Medulla oblongata (tissue), 1 donor: ENCODE data around the gene ERG.

Experiments
- DNase-seq: peaks from one replicate; pipeline ENCODE4 v3.0.0-alpha.2; 2015; ENCODE audit errors: extremely low spot score

Gene ERG, protein sequence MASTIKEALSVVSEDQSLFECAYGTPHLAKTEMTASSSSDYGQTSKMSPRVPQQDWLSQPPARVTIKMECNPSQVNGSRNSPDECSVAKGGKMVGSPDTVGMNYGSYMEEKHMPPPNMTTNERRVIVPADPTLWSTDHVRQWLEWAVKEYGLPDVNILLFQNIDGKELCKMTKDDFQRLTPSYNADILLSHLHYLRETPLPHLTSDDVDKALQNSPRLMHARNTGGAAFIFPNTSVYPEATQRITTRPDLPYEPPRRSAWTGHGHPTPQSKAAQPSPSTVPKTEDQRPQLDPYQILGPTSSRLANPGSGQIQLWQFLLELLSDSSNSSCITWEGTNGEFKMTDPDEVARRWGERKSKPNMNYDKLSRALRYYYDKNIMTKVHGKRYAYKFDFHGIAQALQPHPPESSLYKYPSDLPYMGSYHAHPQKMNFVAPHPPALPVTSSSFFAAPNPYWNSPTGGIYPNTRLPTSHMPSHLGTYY

DNA sequence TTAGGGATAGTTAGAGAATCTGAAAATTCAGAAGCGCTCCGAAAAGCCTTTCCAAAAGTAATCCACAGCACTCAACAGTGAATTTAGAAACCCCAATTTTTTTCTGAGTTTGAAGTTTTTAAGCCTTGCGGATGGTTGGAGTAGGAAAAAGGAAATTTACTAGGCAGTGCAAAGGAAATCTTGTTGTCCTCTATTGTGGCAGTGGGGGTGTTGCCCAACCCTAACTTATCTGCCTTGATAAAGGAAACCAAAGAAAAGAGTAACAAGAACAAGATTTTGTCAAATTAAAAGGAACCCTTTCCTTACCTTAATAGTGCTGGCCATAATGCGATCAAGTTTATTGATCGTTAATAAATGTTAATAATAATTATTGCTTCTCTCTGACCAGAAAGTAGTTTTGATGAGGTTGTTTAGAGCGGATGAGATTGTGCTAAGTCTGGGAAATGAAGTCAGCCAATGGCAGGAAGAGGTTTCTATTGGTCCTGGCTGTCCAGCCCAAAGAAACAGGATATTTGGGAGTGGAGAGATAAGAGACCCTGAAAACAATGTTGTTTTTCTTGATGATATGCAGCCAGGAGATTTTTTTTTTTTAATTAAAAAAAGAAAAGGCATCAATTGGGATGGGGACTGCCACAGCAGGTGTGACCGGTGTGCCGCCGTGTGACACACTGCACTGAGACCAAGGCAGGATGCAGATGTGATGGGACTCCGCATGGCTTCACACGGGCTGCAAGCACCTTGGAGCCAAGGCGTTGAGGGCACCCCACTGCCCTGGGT, at the start of gene ERG:
TSS of gene ERG (minus strand) at position 421 of the 777 bp plus-strand sequence. CDS start at position 324, 97 bp downstream.
- no peak for DNase-seq

DNA sequence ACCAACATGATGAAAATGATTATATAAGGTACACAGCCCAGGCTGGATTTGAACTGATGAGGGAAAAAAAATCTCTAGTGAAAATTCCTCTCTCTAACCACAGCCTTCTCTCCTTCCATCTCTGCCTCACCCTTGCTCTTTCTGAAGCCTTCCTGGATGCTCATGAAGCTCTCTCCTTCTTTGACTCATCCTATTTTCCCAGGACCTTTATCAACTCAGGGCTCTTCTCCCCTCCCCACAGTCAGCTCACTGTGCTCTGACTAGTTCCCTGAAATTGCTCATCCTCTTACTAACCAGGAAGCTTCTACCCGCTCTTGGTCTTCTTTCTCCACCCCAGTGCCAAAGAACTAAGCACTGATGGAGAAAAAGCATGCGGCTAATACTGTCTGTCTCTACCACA, 46.4 kb upstream of the ERG start:
- DNase-seq = no peak

DNA sequence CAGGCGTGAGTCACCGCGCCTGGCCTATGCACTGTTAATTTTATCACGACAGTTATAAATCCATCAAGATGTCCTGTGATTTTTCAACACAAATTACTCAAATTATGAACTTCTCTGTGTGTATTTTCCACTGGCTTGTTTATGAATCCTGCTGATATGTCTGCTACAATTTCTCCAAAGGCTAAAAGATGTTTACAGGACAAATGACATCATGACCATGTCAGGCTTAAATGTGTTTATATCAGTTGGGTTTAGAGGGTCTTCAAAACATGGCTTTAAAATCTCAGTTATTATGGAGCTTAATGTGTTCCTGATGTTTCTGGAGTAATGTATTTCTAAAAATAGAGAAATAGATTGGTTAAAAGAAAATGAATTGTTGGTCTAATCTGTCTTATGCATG, 44.0 kb upstream of the ERG start:
- DNase-seq = no peak

DNA sequence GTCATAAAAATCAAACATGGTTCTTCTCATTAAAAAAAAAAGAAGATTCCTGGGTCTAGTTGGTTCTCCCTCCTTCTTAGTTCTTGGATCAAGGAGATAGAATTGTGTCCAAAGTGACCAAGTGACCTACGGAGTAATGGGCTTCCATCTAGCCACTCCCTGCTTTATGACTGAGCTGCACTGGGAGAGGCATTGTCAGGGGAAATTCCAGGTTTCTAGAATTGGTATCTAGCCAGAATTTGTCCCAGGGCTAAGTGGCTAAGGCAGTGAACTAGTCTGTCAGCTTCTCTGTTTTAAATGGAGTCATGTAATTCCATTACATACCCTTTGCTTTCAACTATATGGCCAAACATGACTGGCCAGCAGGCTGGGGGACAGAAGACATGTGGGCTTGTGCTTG, 40.1 kb upstream of the ERG start:
- DNase-seq = no peak

DNA sequence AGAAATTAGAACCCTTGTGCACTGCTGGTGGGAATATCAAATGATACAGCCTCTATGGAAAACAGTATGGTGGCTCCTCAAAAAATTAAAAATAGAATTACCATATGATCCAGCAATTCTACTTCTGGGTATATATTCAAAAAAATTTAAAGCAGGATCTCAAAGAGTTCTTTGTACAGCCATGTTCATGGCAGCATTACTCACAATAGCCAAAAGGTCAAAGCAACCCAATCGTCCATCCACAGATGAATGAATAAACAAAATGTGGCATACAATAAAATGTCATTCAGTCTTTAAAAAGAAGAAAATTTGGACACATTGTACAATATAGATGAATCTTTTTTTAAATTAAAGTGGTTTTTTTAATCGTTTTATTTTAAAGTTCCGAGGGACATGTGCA, 36.3 kb upstream of the ERG start:
- DNase-seq = no peak

DNA sequence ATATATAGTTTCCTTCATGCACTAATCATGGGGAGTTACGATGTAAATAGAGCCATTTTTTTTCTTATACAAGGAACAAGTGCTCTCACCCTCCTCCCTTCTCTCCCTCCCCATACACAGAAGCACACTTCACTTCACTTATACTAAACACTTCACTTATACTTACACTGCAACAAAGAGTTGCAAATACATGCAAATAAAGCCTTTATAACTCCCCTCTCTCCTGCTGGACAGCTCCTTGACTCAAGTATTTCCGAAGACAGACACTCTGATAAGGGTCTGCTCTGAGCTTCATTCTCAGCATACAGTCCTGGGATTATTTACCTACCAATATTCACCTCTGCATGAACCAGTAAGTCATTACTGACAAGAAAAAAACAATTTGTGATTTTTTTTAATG, 35.6 kb upstream of the ERG start:
- DNase-seq = no peak

DNA sequence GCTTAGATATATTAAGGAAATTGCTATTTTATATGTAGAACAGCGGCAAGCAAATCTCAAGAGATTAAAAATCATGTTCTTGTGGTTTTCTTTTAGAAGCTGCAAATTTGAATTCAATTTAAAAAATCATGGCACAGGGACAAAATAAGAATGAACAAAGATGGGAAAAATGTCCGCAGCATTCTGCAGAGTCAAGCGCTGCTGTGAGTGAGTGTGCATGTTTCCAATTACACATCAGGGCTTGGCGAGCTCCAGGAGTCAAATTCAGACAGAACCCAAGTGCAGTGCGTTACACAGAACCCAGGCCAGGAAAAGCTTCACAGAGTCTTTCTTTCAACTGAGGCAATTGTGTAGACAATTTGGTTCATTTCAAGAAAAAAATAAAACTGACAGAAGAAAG, 33.3 kb upstream of the ERG start:
- no peak for DNase-seq

DNA sequence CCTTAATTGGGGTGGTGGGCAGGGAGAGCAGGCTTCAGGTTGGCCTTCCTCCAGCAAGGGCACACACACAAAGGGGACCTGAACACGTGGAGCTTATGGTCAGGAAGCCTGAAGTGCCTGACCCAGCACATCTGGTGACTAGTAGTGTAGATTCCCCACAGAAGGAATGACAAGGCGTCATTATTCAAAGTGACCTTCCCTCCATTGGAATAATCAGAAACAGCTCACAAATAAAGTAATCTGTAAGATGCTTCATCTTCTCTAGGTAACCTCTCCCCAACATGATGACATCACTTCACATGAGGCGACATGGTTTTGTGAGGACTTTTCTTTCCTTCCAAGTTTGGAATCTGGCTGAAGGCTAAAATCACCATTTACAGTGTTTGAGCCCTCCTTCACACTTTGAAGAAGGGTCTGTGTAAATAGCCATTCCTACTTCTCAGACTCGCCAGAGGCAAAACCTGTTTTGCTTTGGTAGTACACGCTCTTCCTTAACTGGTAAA, 32.8 kb upstream of the ERG start:
- no peak for DNase-seq

DNA sequence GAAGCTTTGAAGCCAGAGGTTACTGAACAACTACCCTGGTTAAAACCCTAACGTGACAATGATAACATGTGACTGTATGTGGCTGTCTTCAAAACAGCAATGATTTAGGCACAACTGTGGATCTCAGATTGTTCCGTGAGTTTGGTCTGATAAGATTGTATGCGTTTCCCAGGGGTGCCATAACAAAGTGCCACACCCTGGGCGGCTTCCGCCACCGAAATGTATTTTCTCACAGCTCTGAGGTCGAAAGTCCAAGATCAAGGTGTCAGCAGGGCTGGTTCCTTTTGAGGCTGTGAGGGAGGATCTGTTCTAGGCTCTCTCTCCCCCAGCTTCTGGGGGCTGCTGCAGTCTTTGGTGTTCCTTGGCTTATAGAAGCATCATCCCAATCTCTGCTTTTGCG, 29.5 kb upstream of the ERG start:
- DNase-seq = no peak

DNA sequence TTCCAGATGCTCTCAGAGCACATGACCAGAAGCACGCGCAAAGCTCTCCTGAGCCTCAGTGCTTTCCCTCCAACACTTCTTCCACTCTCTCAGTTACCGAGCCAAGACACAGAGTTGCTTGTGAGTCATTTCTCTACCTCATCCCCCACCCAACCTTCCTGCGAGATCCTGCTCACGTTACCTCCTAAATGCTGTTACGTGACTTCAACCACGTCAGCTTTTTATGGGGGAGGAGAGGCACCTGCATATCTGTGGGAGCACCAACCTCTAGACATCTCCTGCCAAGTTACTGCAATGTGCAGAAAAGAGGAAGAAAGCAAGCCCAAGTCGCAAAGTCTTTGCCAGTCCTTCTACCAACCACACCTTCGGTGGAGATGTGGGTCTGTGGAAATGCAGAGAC, 27.2 kb upstream of the ERG start:
- no peak for DNase-seq

DNA sequence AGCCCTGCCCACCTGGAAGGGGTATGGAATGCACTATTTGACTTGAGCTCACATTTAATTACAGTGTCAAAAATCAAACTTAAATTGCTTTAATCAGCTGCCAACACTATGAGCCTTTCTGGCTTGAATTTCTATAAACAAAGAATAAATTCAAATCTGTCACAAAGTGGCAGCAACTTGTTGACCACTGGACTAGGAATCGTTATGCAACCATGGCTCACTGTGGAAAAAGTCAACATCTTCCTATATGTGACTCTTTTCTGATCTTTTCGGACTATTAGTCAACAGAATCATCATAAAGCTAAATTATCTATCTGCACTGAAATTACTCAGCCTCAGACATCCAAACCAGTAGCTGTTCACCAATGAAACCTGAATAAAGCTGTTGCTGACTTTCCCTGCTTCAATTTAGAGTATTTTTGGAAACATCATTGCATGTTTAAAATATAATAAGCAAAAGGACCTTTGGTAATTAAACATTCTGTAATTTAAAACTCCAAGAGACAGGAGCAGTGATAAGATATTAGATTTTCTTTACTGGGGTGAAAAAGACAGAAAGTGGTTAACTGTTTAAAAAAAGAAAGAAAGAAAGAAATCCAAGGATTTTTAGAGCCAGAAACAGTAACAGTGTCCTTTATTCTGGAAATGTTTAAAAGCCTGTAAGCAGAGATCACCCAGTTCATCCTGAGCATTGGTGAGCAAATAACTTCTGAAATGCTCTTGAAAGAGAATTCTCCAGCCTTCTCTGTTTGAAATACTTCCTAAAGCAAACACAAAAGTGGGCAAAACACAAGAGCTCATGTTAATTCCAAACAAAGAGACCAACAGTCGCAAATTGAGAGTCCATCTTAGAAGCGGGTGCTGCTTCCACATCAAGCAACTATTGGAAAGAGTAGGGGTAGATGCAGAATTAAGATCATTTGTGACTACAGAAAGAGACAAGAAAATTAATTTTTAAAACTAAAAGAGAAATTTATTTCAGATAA, 26.2 kb upstream of the ERG start:
- no peak for DNase-seq

DNA sequence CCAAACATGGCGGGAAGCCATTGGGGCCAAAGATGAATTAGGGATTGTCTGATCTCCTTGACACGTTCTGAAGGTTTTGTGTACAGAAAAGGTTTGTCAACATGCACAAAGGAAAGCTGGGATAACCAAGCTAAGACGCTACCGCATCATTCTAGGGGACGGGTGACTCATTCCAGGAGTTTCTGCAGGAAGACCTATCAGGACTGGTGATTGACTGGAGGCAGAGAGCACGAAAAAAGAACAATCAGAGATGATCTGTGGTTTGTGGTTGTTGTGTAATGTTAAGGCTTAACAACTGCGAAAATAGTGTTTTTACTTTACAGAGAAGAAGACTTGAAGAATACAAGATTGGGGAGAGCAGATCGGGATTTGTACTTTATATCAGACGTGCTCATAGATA, 22.2 kb upstream of the ERG start:
- DNase-seq = no peak

DNA sequence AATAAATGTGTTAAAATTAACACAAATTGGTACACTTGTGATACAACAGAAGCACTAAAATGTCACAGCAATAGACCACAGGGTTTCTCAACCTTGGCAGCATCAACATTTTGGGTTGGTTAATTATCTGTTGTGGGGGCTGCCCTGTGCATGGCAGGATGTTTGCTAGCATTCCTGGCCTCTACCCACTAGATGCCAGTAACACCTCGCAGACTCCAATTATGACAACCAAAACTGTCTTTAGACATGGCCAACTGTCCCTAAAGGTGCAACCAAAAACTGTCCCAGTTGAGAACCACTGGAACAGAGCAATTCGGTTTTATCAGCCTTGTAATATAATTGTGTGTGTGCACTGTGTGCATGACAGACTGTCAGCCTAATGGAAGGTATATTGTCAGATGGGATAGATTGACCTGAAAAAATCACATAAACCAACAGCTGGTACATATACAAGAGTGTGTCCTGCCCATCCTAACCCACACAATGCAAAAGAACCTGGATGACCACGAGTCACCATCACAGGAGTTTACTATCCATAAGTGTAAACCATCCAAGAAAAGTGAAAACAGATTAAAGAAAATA, 13.5 kb upstream of the ERG start:
- DNase-seq = no peak

DNA sequence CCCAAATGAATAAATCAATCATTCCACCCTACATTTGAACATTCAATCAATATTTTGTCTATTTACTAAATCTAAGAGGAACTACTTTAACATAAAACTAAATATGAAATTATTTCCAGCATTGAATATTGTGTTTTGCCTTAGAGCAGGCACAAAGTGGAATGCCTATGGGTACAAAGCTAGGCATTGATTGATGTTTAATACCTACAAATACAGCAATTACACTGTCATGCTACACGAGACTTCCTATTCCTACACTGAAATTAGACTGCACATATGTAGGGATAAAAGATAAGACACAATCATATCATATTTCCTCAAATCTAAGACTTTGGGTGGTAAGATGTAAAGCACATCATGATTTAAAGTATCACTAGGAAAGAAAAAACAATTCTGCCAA, 12.9 kb upstream of the ERG start:
- no peak for DNase-seq

DNA sequence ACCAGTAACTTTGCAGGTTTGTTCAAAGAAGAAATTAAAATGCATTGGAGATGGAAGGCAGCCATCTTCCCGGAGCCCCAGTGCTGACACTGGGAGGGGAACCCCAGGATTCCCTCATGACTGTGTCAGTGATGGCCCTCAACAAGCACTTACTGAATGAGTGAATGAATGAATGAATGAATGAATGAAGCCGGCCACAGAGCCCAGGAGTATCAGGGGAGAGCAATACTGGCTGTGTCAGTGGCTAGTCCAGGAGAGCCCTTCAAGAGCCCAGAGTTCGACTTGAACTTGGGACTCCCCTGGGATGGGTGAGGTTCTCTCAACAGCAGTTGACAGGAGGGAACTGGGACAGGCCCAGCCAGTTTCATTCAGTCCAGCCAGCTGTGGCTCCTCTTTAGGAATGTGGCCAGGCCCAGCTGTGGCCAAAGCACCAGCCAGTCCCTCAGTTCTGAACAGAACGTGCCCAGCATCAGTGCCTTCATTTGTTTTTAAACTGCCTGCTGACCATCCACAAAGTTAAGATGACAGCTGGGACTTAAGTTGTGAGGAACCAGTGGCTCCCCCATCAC, 9.2 kb upstream of the ERG start:
- no peak for DNase-seq

DNA sequence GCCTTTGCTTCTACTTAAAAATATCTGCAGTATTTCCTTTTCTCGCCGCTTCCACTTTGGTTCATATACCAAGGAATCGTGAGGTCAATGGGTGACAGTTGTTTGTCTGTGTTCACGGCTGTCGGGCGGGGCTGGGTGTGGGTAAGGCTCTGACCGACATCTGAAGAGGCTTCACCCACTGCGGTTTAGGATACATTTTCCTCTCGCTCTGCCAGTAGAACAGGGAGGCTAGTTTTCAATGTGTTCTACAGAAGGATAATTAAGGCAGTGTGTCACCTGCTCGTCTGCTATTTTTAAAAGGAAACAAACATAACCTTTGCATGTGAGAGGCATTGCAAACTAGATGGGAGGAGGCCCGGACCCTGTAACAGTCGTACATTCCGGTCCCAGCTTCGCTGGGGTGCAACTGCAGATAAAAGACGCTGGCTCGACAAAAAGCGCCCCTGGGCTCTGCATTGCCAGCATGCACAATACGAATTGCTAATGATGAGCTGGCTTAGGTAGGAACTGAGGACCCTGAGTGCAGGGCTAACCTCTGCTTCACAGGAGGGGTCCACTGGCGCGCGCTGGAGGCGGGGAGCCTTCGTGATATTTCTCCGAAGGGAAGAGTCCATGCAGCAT, 8.5 kb upstream of the ERG start:
- DNase-seq = no peak

DNA sequence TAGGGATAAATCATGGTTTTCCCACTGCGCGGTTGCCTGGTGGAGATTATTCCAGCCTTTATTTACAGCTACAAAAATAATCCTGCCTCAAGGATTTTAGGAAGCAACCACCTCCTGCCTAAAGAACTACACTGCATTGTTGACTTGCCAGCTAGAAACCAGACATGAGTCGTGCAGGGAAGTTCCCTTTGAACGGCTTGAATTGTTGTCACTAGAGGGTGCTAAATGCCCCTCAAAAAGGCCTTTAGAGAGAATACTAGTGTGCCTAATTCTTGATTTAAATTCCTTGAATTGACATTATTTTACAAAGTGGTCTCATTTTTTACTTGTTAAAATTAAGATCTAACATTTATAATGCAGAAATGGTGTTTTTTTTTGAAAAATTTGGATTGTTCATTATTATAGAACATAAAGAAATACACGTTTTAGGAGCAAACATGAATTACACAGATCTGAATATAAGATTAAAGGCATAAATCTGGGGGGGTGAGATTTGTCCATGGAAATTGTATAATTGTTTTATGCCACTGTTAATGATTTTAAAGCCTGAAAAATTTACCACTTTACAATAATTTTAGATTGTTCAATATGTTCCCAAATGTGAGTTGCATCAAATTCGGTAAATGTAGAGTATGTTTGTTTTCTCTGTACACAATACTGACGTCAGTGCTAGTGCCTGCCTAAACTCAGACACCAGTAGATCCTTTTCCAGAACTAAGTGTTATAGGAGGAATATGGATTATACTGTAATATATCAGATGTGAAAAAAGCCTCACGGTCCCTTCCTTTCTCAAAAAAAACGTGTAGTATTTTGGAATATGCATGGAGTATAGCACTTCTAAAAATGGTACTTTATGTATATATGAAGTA, 7.6 kb upstream of the ERG start:
- peak; percentile 82 for DNase-seq

DNA sequence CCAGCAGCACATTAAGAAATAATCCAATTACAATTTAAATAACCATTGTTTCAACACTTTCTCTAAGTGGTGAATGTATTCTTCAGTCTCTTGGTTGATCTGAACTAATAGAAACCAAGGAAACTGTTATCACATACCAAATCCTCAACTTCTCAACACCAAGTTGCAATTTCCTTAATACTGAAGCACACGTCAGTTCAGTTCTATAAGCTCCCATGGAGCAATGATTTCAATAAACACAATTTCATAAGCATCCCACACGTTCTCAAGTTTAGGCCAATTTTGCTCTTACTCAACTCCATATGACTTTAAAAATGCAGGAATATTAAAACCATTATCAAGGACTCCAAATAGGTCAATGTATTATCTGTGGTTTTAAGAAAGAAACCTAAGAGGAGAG, 5.8 kb upstream of the ERG start:
- DNase-seq = no peak

DNA sequence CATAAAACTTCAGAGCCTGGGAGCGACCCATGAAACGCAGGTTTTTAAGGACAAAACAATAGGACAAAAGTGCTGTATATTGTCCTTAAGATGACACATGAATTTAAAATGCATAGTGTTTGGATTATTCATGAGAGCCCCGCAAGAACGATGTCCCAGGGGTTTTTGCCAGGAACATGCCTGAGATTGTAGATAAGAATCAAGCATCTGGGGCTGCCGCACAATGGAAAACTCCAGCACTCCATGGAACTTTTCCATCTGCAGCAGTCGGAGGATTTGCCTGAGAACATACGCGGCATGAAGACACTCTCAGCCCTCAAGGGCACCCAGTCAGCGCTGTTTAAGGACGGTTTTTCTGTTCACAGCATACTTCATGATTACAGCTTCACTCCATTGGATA, 5.3 kb upstream of the ERG start:
- DNase-seq = no peak

DNA sequence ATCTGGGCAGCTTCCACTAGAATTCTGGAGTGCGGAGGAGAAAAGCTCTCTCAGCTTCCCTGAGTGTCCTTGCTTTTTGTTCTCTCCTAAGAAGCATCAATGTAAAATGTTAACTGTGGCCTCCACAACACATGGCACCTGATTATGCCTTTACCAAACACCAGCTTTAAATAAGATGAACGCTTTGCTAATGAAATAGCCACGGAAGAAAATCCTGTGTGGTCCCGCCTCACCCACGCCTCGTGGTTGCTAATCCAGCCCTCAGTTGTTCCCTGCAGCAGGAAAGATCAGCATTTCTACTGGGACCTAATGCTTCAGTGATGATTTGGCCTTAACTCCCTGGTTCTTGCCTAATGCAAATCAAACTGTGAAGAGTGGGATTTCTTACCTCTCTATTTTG, 1.8 kb upstream of the ERG start:
- no peak for DNase-seq
